IPS-11a (cell line): ENCODE results near the gene KCNQ5.

Experiments
- H3K4me3 ChIP-seq: one replicate; pipeline ENCODE4 v1.5.1; 2013; ENCODE audit warnings: low read depth, low read length, control low read depth

KCNQ5 gene

DNA sequence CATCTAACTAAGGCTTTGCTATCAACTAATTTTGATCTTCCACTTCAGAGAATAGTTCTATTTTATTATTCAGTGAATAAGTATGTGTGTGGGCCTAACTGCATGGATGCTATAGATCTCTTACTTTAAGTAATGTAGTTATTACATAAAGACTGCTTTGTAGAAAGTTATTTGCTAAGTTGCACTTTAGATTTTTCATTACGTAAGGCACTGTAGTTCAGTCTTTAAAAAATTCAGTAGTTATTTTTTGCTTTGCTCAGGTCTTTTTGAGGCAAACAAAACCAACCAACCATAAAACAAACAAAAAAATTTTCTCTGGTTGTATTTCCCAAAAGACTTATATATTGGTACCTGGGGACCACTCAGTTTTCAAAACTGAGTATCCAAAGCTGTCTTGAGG is 53.0 kb downstream of the KCNQ5 start:
- H3K4me3 ChIP-seq = no peak overlapping the region

- no peak overlapping the region for H3K4me3 ChIP-seq
Observed at GRCh38 chr6:72675396-72675795, 53.5 kb downstream of the KCNQ5 start.

- no peak overlapping the region for H3K4me3 ChIP-seq
Observed at GRCh38 chr6:72676995-72677394, 55.1 kb downstream of the KCNQ5 start.

DNA sequence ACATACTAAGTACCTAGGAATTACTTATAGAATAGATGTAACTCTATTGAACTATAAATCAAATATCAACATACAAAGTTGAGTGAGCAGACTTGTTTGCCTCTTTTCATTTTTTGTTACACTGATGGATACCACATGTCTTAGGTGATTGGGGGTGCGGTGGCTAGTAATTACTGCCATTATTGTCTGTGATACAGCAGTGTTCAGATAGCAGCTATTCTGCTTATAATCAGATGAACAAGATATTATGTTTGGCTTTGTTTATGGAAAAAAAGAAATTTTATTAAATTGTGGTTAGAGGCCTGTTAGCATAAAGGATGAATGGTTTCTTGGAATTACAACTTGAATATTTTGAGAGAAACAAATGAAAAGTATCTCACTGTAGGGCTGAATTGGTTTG is 55.9 kb downstream of the KCNQ5 start:
- H3K4me3 ChIP-seq = no peak overlapping the region

DNA sequence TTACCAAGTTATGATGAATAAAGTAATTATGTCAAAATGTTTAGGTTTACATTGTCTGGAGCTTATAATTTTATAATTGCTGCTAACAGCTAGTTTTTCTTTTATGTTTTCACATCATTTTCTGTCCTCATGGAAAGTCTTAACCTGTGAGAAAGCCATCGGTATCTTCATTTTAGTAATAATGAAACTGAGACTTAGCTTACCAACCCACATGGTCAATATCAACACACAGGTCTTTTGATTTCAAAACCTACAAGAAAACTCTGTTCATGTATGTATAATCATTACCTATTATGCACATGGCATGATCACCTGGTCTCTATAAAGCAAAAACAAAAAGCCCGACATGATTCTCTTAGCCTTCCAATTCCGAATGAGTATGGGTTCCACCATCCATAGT is 61.9 kb downstream of the KCNQ5 start:
- H3K4me3 ChIP-seq = no peak overlapping the region

DNA sequence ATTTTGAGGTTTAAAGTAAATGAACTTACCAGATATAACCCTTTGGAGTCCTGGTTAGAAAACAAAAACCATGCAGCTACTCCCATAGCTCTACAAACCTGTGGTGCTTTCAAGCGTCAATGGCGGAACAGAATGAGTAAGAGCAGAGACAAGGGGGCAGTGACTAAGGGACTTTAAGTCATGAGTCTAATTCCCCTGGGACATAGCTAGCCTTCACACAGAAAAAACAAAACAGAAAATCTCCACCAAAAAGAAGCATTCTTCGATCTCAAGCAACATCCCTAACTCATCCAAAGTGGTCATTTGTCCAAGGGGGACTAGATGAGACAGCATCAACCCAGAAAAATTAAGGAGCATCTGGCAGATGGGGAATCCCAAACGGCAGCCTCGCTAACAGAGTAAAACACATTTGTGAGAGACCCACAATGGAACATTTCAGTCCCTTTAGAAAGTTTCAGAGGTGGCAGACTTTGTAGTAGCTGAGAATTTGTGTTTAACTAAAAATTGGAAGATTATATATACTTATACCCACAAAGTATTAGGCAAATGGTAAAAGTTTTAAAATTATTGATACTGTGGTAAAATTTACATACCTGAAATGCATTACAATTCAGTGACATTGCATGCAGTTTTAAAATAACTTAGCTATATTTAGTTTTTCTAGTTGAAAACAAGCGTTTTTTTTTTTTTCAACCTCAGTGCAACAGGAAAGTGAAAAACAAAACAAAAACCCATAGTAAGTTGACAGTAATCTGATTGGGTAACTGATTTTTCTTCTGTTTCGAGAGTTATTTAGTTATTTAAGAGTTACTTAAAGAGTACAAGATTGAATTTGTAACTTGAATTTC is 67.5 kb downstream of the KCNQ5 start:
- H3K4me3 ChIP-seq = no peak overlapping the region

DNA sequence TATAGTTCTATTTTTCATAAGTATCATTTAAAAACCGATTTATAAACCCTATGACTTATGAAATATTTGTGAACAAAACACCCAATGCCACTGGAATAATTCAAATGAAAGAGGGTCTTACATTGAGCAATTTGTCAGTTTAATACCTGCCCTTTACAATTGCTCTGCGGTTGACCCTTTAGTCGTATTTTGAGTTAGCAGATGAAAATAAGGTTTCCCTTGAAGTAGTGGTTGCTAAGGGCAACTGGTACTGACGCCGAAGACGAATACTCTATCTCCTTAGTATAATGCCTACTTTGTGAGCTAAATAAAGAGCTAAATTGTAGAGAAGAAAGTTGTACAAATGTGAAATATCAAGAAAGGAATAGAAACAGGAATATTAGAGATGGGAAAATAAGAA is 69.4 kb downstream of the KCNQ5 start:
- H3K4me3 ChIP-seq = no peak overlapping the region

DNA sequence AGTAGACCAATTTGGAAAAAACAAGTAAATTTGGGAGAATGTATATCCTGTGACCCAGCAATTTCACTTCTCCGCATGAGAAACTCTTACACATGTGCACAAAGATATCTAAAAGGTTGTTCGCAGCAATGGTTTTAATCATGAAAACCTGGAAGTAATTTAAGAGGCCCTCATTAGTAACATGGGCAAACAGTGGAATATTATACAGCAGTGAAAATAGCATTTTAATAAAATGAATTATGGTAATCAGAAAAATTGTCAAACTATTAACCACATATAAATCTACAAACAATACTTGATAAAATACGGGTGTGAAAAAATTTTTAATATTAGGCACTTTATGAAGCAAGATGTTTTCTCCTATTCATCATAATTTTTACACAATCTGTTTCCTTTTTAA is 74.2 kb downstream of the KCNQ5 start:
- H3K4me3 ChIP-seq = no peak overlapping the region

DNA sequence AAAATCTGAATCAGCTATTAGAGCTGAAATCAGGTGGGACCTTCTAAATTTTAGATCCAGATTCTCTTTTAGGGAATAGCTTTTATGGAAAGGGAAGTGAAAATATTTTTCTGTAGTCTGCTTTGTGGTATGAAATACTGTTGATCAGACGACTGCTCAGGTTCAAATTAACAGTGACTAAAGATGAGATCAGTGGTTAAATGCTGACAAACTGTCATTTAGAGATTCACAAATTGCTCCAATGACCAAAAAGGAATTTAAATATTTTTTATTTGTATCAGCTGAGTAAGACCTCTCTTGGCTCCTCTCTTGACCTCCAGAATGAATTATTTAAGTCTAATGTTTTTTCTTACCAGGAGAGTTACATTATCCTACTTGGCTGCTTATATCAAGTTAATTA is 77.3 kb downstream of the KCNQ5 start:
- H3K4me3 ChIP-seq = no peak overlapping the region

- H3K4me3 ChIP-seq = no peak overlapping the region
Observed at GRCh38 chr6:72702421-72702820, 80.6 kb downstream of the KCNQ5 start.

DNA sequence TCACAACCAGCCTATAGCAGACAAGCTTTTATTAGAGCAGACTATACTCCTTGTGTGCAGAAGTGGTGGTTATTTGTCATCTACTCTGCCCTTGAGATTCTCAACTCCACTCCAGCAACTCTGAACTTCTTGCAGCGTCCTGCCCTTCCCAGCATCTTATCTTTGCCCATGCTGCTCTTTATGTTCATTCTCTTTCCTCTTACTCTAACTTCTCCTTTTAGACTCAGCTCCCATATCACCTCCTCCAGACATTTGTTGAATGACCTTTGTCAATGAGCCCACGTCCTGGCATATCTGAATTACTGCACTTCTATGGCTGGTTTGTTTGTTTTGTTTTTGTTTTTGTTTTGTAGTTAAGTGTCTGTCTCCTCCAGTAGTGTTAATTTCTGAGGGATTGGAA is 81.2 kb downstream of the KCNQ5 start:
- no peak overlapping the region for H3K4me3 ChIP-seq

DNA sequence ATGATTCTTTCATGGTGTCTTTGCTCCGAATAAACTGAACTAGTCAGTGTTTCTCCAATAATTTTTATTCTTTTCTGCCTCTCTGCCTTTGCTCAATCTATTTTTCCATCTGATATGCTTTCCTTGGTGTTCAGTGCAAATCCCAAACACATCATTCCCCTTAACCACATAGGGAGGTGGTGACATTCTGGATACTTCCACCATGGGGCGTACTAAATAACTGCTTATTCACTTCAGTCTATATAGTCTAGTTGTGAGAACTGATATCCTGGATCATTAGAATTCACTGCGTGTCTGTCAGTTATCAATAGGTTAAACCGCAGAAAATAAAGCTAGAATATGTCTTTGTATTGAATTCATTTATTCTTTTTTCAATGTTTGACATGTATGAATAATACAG is 83.1 kb downstream of the KCNQ5 start:
- H3K4me3 ChIP-seq = no peak overlapping the region

DNA sequence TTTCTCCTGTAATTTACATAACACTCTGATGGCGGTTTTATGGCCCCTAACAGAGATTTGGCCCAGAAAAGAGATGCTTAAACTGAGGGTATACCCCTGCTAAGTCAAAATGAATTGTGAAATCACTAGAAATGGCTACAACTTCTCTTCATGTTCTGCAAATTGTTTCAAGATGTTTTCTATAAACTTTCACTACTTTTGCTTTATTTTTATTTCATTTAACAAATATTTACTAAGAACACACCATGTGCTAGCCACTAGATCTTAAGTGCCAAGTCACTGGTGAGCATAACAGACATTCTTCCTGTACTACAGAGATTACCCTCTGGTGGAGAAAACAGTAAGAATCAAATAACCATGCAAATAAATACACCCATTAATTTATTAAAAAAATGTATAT is 87.6 kb downstream of the KCNQ5 start:
- H3K4me3 ChIP-seq = no peak overlapping the region

GRCh38 chr6:72711731-72712130 is 89.9 kb downstream of the KCNQ5 start:
- H3K4me3 ChIP-seq = no peak overlapping the region

DNA sequence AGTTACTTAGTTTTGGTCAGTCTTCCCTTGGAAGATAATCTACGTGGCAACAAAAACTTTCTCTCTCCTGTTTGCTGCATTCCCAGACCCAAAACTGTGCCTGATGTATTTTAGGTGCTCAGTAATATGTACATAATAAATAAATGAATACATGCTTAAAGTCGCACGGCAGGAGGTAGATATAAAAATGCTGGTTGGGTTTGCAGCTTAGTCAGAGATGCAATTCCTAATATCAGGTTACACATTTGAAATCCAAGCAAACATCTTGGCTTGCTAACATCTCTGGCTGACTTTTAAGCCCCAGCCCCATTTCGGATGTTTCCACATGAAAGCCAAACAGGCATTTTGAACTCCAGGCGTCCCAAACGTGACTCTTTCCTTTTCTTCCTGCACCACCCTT is 91.0 kb downstream of the KCNQ5 start:
- no peak overlapping the region for H3K4me3 ChIP-seq

DNA sequence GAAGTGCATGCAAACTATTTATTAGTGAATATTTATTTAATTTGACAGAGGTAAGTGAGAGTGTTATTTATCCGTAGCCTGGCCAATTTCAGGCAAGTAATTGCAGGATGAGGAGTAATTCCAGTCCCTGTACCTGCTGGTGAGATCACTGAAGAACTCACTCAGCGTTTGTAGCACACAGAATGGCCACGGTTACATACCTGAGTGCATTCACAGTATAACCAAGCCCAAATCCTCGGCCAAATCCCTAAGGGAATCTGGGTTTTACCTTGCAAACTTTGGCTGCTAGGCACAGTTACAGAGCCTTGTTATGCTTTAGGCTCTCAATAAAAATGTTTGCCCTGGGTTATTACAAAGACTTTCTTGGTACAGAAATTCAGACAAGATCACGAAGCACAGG is 93.3 kb downstream of the KCNQ5 start:
- H3K4me3 ChIP-seq = no peak overlapping the region

- H3K4me3 ChIP-seq = no peak overlapping the region
Observed at GRCh38 chr6:72716916-72717315, 95.1 kb downstream of the KCNQ5 start.

DNA sequence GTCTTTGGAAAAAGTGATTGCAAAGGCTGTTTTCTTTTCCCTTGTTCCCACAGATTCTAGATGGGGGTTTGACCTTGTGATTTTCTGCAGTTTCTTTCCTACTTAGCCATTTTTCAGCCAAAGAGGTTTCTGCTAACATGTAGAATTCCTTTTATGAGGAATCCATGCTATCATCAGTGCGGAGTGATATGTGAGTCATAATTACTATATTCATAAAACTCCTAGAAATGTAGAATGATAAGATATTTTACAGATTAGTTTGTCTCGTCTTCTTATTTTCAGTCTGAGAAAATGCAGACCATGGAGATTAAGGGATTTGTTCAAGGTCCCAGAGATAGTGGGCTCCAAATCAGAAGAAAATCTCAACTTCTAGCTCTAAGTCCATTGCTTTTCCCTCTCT is 98.6 kb downstream of the KCNQ5 start:
- no peak overlapping the region for H3K4me3 ChIP-seq

DNA sequence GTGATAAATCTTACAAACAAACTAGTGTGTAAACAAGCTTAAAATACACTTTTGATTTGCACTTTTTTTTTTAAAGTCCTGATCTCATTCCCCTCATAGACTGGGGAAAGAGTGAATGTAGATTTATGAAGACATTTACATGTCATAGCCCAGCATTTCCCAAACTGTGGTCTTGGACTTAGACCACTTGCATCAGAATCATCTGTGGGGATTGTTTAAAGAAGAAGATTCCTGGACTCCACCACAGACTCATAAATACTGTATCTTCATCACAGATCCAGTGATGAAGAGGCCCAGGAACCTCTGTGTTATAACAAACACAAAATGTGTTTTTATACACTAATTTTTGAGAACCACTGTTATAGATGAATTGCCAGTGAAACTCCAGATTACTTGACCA is 99.5 kb downstream of the KCNQ5 start:
- no peak overlapping the region for H3K4me3 ChIP-seq

DNA sequence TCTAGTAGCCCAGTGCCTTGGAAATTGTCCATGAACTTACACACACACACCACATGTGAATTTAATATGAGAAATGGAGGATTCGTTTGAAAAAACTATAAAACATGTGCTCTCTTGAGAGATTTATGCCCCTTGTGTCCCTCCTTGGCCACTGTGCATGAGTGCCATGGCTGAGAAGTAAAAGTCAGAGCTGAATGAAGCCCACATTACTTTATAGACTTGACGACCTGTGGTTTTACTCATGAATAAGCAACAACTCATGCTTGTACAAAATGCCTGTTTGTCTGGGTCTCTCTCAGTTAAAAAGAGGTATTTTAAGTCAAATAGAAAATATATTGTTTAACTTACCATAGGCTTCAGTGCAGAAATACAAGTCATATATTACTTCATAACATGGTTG is 102.7 kb downstream of the KCNQ5 start:
- H3K4me3 ChIP-seq = no peak overlapping the region

GRCh38 chr6:72728706-72729343 is 107.0 kb downstream of the KCNQ5 start:
- H3K4me3 ChIP-seq = no peak overlapping the region

GRCh38 chr6:72733045-72733444 is 111.2 kb downstream of the KCNQ5 start:
- no peak overlapping the region for H3K4me3 ChIP-seq

- no peak overlapping the region for H3K4me3 ChIP-seq
Observed at GRCh38 chr6:72738091-72738490, 116.2 kb downstream of the KCNQ5 start.
